ENCODE measurements around the gene PDE6B.
"Not testable (repeated sequence)": the region's sequence is repeated elsewhere in the genome, so short reads cannot be mapped to it uniquely, and the experiment has no call there.

PDE6B gene

GRCh38 chr4:656436-657337 lies 31.3 kb downstream of the PDE6B start:
- DNase-seq (ENCODE audit: low spot score) = no peak

GRCh38 chr4:657338-657833 lies 32.0 kb downstream of the PDE6B start:
- DNase-seq (ENCODE audit: low spot score) = no peak

GRCh38 chr4:657834-658667 lies 32.7 kb downstream of the PDE6B start:
- no peak for DNase-seq (ENCODE audit: low spot score)

DNA sequence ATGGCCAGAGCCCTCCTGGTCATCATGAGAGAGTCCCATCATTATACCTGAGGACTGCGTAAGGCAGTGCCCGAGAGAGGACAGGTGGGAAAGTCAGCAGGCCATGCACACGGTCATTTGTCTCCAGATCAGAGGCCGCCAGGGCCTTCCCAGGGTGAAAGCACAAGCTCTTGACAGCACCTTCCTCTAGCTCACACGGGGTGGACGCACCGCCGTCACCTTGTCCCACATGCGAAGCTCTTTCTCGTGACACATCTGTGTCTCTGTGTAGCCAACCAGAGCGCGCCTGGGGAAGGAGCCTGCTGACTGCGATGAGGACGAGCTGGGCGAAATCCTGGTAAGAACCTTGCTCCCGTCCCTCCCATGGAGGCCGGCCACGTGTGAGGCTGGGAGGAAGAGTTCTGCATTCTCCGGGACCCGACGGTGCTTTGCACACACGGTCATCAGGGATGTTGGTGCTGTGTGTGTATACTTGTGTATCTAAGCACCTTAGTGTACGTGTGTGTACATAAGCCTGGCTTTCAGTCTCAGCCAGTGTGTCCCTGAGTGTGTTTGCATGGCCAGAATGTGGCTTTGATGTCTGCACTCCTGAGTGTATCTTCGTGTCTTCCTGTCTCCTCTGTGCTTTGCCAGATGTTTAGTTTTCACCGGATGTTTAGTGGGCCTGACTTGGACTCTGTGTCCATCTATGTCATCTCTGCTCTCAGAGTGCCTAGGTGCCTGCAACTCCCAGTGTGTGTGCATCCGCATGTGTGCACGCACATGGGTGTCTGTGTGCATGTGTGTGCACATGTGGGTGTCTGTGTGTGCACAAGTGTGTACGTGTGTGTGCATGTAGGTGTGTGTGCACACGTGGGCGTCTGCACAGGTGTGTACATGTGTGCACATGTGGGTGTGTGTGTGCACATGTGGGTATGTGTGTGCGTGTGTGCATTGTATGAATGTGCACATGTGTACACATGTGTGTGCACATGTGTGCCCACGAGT lies 33.6 kb downstream of the PDE6B start:
- no peak for DNase-seq (ENCODE audit: low spot score)

DNA sequence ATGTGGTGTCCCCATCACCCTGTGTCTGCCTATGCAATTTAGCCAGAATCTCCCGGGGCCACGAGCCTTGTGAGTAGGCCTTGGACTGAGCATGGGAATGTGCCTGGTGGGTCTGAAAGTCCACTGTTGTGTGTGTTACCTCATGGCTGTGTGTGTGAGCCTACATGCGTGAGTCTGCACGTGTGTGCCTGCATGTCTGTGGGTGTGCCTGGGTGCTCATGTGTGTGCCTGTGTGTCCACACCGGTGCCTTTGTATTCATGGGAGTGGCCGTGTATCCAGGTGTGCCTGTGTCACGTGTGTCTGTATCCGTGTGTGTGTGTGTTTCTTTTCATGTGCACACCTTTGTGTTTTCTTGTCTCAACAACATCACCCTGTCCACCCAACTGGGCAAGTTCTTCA lies 34.5 kb downstream of the PDE6B start:
- no peak for DNase-seq (ENCODE audit: low spot score)

GRCh38 chr4:660401-660800 lies 35.0 kb downstream of the PDE6B start:
- DNase-seq (ENCODE audit: low spot score) = no peak

DNA sequence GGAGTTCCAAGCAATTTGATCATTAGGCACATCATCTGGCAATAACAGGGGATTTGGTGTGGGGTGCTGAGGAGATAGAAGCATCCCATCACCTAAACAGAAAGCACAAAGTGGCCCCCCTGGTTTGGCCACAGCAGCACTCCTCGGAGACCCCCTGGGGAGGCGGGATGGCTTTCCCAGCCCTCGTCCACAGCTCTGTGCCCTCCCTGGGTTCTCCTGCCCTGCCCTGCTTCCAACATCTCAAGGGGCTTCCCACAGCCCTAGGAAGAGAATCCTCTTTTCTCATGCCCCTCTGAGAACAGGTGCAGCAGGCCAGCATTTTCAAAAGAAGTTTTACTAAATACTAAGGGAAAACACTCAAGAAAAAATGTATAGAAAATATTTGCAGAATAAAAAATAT lies 35.9 kb downstream of the PDE6B start:
- DNase-seq (ENCODE audit: low spot score) = no peak

DNA sequence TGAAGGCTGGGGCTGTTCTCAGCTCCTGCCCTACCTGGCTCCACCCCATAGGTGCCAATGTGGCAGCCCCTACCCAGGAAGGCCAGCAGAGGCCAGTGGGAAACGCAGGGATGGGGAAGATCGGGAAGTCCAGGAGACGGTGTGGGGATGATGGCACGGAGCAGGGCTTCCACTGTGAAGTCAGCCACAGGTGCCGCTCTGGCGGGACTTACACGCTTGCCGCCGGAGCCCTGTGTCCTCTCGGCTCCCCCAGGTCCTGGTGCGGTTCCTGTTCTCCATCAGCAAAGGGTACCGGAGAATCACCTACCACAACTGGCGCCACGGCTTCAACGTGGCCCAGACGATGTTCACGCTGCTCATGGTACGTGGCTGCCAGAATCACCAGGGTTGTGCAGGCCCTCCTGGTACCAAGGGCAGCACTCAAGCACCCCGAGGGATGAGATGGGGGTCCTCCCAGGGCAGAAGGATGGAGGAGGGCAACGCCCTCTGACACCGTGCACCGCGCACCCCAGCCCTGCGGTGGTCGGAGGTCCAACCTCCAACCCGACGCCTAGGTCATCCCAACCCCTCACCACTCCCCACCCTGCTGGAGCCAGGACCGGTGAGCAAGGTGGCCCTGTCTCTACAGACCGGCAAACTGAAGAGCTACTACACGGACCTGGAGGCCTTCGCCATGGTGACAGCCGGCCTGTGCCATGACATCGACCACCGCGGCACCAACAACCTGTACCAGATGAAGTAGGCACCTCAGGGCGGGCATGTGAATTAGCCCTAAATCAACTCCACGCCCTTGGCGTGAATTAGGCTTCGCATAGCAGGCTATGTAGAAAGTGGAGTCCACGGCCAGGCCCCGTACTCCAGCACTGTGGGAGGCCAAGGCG lies 36.7 kb downstream of the PDE6B start:
- DNase-seq (ENCODE audit: low spot score) = no peak

DNA sequence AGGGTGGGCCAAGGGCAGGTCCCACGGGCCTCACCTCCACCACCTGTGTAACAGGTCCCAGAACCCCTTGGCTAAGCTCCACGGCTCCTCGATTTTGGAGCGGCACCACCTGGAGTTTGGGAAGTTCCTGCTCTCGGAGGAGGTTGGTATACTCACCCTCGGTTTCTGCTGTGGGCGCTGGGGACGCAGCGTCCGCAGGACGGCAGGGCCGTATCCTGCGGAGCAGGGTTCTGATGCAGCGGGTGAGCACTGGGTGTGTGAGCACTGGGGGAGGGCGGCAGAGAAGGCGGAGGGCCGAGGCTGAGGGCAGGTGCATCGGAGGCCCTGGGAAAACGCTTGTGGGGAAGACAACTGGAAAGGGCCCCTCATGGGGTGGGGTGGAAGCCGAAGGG lies 37.7 kb downstream of the PDE6B start:
- no peak for DNase-seq (ENCODE audit: low spot score)

DNA sequence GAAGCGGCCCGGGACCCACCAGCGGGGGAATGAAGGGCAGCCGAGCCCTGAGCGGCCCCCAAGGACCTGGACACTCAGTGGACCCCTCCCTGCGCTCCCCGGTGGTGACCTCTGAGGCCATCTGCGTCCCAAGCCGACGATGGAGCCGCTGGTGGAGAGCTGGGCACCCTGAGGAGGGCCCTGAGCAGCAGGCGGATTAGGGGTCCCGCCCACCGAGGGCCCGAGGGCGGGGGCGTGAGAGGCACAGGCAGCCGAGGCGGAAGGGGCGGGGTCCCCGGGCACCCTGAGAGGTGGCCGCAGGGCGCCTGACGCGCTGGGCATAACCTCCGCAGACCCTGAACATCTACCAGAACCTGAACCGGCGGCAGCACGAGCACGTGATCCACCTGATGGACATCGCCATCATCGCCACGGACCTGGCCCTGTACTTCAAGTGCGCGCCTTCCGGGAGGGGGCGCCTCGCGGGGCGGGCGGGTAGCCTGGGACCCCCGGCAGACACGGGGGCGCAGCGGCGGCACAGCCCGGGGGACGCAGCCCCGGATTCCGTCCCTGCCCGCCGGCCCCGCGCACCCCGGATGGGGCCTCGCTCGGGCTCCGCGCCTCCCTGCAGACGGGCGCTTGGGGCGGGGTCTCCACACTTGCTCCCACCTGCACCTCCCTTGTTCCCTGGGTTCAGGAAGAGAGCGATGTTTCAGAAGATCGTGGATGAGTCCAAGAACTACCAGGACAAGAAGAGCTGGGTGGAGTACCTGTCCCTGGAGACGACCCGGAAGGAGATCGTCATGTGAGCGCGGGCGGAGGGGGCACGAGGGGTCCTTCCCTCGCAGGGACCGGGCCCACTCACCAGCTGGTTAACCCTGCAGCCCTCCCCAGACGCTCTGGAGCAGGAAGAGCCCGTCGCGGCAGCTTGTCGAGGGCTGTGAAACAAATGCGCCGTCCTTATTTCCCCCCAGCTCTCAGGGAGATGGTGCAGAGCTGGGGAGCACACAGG lies 38.4 kb downstream of the PDE6B start:
- DNase-seq (ENCODE audit: low spot score) = peak; percentile 45

DNA sequence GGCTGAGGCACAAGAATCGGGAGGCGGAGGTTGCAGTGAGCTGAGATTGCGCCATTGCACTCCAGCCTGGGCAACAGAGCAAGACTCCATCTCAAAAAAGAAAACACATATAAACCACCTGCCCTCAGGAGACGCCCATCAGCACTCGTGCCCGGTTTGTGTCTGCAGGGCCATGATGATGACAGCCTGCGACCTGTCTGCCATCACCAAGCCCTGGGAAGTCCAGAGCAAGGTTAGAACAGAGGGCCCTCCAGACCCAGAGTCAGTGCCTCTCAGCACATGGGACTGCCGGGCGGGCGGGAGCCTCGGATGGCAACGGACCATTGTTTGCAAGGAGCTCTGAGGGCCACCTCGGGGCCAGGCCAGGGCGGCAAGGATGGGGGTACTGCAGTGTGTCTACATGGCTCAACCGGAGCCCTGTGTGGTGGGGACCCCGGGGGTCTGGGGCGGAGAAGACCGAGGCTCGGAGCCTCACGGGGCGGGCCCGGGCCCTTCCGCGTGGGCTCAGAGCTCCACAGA lies 39.4 kb downstream of the PDE6B start:
- DNase-seq (ENCODE audit: low spot score) = no peak

DNA sequence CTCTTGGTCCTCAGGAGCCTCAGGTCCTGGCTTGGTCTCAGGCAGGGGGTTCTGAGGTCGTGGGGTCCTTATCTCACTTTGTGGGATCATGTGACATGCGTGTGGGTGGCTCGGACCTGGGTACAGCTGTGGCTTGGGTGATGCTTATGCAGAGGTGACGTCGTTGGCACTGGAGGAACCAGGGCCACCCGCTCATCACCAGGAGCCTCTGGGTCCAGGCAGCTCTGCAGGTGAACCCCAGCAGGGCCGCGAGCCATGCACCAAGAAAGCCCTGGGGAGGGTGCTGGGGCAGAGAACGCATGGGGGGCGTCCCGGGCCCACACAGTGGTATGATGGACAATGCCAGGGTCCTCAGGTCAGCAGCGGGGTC lies 40.0 kb downstream of the PDE6B start:
- DNase-seq (ENCODE audit: low spot score) = no peak

- DNase-seq (ENCODE audit: low spot score) = no peak
Observed at GRCh38 chr4:665751-666435, 40.5 kb downstream of the PDE6B start.

DNA sequence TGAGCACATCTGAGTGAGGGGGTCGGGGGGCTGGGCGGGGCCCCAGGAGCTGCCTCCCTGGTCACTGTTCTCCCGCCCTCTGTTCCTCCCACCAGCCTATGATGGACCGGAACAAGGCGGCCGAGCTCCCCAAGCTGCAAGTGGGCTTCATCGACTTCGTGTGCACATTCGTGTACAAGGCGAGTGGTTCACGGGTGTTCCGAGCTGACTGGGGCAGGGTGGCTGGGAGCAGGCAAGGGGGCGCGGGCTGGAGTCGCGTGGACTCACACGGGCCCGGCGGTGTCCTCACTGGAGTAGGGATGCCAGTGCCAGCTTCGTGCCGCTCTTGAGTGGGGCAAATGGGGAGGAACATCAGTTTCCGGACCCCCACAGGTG lies 41.0 kb downstream of the PDE6B start:
- DNase-seq (ENCODE audit: low spot score) = no peak

DNA sequence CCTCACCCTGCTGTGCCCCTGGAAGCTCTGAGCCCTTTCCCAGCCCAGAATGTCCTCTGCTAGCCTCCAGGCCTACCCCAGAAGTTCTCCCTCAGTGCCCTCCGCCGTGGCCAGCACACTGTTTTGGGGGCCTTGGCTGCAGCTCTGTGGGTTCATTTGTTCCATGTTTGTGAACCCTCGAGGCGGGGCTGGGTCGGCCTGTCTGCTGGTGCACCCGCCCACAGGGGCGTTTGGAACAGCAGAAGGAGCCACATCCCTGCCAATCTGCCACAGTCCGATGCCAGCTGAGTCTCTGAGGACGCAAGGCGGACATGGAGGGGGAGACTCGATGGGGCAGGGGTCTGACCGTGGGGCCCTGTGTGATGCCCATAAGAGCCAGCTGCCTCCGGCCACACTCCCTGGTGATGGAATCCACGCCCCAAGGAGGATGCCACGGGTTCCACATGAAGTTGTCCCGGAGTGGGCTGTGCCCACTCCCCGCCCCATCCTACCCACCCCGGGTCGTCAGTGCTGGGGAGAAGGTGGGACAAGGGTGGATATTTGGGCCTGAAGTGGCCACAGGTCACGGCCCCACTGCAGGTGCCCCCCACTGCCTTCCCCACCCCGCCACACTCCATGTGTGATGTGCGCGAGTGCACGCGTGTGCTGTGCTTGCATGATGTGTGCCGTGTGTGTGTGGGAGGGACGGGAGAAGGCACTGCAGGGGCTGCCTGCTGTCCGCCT lies 41.6 kb downstream of the PDE6B start:
- DNase-seq (ENCODE audit: low spot score) = no peak

DNA sequence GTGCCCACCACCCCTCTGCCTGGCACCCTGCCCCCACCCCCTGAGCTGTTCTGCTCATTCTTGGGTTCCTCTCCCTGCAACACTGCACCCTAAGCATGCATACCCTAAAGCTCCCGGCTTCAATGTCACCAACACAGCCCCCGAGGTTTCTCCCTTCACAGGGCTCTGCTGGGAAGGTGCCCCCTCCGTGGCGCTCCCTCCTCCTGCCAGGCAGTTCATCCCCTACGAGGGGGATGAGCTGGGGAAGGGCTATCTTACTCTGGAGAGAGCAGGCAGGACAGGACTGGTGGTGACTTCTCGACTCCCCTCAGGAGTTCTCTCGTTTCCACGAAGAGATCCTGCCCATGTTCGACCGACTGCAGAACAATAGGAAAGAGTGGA lies 42.2 kb downstream of the PDE6B start:
- DNase-seq (ENCODE audit: low spot score) = no peak

- DNase-seq (ENCODE audit: low spot score) = not testable (repeated sequence)
Observed at GRCh38 chr4:668219-668618, 42.8 kb downstream of the PDE6B start.

Measured in Ammon's horn (tissue), 1 donor.